Liver (tissue), 3 donors: ENCODE measurements around the gene RAB17.
A peak's percentile ranks its signal among the peaks of the same experiment; 100 is the strongest.

Source experiments
- JUND ChIP-seq, 2 donors: IDR thresholded peaks; 2 replicates each; pipeline ENCODE4 v1.6.1; 2016; ENCODE audit warnings: antibody characterized with exemption in 2 of 2
- RAD21 ChIP-seq, 2 donors: IDR thresholded peaks; 2 replicates each; pipeline ENCODE4 v1.6.1; 2016; ENCODE audit warnings: antibody characterized with exemption in 2 of 2, mild to moderate bottlenecking in 2 of 2
- YY1 ChIP-seq: IDR thresholded peaks from 2 replicates; pipeline ENCODE4 v1.6.1; 2016; ENCODE audit warnings: antibody characterized with exemption, mild to moderate bottlenecking
- TF ChIP-seq, protein P1 (sequence below): fragments of 150-350 bp; IDR thresholded peaks from 2 replicates; pipeline ENCODE4 v1.5.1; 2017; ENCODE audit warnings: improper control_type of control experiment, low read depth, low read length; ENCODE audit not compliant: missing input control
- TF ChIP-seq, protein P2 (sequence below): IDR thresholded peaks from 2 replicates; pipeline ENCODE4 v1.6.1; 2016; ENCODE audit warnings: antibody characterized with exemption
- TF ChIP-seq, protein P3 (sequence below): IDR thresholded peaks from 2 replicates; pipeline ENCODE4 v1.6.1; 2016; ENCODE audit warnings: antibody characterized with exemption, mild to moderate bottlenecking
- donor health status: healthy.
- donor health status: healthy.

DNA sequence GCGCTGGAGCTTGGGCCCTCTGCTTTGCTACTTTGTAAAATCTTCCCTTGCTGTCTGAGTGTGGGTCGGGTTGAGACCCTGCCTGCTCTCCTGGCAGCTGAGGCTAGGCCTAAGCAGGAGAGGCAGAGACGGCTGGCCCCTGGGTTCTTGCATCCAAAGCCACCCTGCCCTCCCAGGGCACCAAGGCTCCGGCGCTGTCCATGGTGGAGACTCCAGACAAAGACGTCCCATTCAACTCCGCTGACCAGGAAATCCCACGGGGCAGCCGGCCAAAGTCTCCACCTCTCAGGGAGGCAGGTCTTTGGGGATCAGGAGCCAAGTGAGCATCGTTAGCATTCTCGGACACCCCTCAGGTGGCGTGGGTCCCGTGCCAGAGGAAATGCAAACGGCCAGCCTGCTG, 26.7 kb downstream of the RAB17 start:
- TF ChIP-seq, protein P1, sequence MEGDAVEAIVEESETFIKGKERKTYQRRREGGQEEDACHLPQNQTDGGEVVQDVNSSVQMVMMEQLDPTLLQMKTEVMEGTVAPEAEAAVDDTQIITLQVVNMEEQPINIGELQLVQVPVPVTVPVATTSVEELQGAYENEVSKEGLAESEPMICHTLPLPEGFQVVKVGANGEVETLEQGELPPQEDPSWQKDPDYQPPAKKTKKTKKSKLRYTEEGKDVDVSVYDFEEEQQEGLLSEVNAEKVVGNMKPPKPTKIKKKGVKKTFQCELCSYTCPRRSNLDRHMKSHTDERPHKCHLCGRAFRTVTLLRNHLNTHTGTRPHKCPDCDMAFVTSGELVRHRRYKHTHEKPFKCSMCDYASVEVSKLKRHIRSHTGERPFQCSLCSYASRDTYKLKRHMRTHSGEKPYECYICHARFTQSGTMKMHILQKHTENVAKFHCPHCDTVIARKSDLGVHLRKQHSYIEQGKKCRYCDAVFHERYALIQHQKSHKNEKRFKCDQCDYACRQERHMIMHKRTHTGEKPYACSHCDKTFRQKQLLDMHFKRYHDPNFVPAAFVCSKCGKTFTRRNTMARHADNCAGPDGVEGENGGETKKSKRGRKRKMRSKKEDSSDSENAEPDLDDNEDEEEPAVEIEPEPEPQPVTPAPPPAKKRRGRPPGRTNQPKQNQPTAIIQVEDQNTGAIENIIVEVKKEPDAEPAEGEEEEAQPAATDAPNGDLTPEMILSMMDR: no peak
- TF ChIP-seq JUND (IDR thresholded peaks at IDR 0.05) (no peak), YY1 (no peak), RAD21 (IDR thresholded peaks at IDR 0.05) (no peak)
- TF ChIP-seq, protein P2, sequence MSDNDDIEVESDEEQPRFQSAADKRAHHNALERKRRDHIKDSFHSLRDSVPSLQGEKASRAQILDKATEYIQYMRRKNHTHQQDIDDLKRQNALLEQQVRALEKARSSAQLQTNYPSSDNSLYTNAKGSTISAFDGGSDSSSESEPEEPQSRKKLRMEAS: no peak
- TF ChIP-seq, protein P3, sequence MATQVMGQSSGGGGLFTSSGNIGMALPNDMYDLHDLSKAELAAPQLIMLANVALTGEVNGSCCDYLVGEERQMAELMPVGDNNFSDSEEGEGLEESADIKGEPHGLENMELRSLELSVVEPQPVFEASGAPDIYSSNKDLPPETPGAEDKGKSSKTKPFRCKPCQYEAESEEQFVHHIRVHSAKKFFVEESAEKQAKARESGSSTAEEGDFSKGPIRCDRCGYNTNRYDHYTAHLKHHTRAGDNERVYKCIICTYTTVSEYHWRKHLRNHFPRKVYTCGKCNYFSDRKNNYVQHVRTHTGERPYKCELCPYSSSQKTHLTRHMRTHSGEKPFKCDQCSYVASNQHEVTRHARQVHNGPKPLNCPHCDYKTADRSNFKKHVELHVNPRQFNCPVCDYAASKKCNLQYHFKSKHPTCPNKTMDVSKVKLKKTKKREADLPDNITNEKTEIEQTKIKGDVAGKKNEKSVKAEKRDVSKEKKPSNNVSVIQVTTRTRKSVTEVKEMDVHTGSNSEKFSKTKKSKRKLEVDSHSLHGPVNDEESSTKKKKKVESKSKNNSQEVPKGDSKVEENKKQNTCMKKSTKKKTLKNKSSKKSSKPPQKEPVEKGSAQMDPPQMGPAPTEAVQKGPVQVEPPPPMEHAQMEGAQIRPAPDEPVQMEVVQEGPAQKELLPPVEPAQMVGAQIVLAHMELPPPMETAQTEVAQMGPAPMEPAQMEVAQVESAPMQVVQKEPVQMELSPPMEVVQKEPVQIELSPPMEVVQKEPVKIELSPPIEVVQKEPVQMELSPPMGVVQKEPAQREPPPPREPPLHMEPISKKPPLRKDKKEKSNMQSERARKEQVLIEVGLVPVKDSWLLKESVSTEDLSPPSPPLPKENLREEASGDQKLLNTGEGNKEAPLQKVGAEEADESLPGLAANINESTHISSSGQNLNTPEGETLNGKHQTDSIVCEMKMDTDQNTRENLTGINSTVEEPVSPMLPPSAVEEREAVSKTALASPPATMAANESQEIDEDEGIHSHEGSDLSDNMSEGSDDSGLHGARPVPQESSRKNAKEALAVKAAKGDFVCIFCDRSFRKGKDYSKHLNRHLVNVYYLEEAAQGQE: peak; percentile 96
